ENCODE measurements around the gene HAAO. TPM values are rescaled to one million over a fixed set of nuclear protein-coding genes. Genes with fewer than 3 reads are reported as not detected.

HAAO gene
- total and polyA plus RNA-seq, 2 of the 13 experiments (the other 11 are each of a cell fraction or from before 2014, with no cell fraction given): 36.1 to 42.7 TPM

- TF ChIP-seq FOXO4 (CRISPR knock-in tag; conservative IDR thresholded peaks at IDR 0.05): no peak
- no peak for TF ChIP-seq AGO2 (optimal IDR thresholded peaks at IDR 0.05; ENCODE audit: low read depth, low read length)
- no peak for TF ChIP-seq ATM (IDR thresholded peaks at IDR 0.05; ENCODE audit: borderline replicate concordance)
- TF ChIP-seq IKZF1 (IDR thresholded peaks at IDR 0.05): no peak
- TF ChIP-seq PRPF4 (IDR thresholded peaks at IDR 0.05; ENCODE audit: low read depth, low read length, poor library complexity, severe bottlenecking): no peak
- TF ChIP-seq SUZ12 (IDR thresholded peaks at IDR 0.05; ENCODE audit: low read depth, low read length): no peak
- TF ChIP-seq TEAD3 (CRISPR knock-in tag; optimal IDR thresholded peaks at IDR 0.05; ENCODE audit: borderline replicate concordance): no peak
- TF ChIP-seq NFYB (CRISPR knock-in tag; IDR thresholded peaks at IDR 0.05): no peak
- TF ChIP-seq NONO (IDR thresholded peaks at IDR 0.05): no peak
- TF ChIP-seq NONO (CRISPR knock-in tag; conservative IDR thresholded peaks at IDR 0.05): no peak
- TF ChIP-seq ZBTB1 (CRISPR knock-in tag; IDR thresholded peaks at IDR 0.05; ENCODE audit: borderline replicate concordance): no peak
- TF ChIP-seq NAIF1 (CRISPR knock-in tag; IDR thresholded peaks at IDR 0.05; ENCODE audit: borderline replicate concordance): no peak
- TF ChIP-seq FOXA1 (IDR thresholded peaks at IDR 0.05): no peak
- TF ChIP-seq FOXA1 (CRISPR knock-in tag; IDR thresholded peaks at IDR 0.05): no peak; the same call in 1 of the 2 replicates
- no peak for TF ChIP-seq TRIM22 (IDR thresholded peaks at IDR 0.05)
- TF ChIP-seq, protein P1, sequence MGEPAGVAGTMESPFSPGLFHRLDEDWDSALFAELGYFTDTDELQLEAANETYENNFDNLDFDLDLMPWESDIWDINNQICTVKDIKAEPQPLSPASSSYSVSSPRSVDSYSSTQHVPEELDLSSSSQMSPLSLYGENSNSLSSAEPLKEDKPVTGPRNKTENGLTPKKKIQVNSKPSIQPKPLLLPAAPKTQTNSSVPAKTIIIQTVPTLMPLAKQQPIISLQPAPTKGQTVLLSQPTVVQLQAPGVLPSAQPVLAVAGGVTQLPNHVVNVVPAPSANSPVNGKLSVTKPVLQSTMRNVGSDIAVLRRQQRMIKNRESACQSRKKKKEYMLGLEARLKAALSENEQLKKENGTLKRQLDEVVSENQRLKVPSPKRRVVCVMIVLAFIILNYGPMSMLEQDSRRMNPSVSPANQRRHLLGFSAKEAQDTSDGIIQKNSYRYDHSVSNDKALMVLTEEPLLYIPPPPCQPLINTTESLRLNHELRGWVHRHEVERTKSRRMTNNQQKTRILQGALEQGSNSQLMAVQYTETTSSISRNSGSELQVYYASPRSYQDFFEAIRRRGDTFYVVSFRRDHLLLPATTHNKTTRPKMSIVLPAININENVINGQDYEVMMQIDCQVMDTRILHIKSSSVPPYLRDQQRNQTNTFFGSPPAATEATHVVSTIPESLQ (CRISPR knock-in tag; conservative IDR thresholded peaks at IDR 0.05): no peak
- TF ChIP-seq NFIC (IDR thresholded peaks at IDR 0.05; ENCODE audit: low read length): no peak
- no peak for TF ChIP-seq HIVEP1 (CRISPR knock-in tag; IDR thresholded peaks at IDR 0.05)
- no peak for TF ChIP-seq ZNF431 (CRISPR knock-in tag; IDR thresholded peaks at IDR 0.05; ENCODE audit: borderline replicate concordance, low read depth)
- TF ChIP-seq THAP8 (CRISPR knock-in tag; IDR thresholded peaks at IDR 0.05; ENCODE audit: borderline replicate concordance): no peak
- TF ChIP-seq GLMP (CRISPR knock-in tag; IDR thresholded peaks at IDR 0.05; ENCODE audit: borderline replicate concordance): no peak
- TF ChIP-seq ZGPAT (CRISPR knock-in tag; IDR thresholded peaks at IDR 0.05): peak; percentile 45; the same call in 1 of the 2 replicates
- no peak for TF ChIP-seq GPN1 (CRISPR knock-in tag; IDR thresholded peaks at IDR 0.05; ENCODE audit: borderline replicate concordance)
- no peak for TF ChIP-seq ZSCAN25 (CRISPR knock-in tag; IDR thresholded peaks at IDR 0.05)
These were observed 2.1 kb upstream of the HAAO start (continued) for GRCh38 chr2:42794271-42795046.
